KMS-11 (cell line): ENCODE data around the gene DISP3.

Experiments
- H2AFZ ChIP-seq: fragments of 200-600 bp; sonication (generic); 2 replicates; pipeline ENCODE4 v1.6.1; 2016; ENCODE audit warnings: antibody characterized with exemption, mixed run types, low read depth
- H3K27ac ChIP-seq: fragments of 200-600 bp; sonication (generic); 2 replicates; pipeline ENCODE4 v1.6.1; 2016; ENCODE audit warnings: mild to moderate bottlenecking, mixed run types
- H3K27me3 ChIP-seq: fragments of 200-600 bp; sonication (generic); 2 replicates; pipeline ENCODE4 v1.6.1; 2017; ENCODE audit warnings: mild to moderate bottlenecking, low read depth, mixed run types, moderate library complexity; ENCODE audit not compliant: insufficient read depth
- H3K36me3 ChIP-seq: fragments of 200-600 bp; sonication (generic); 2 replicates; pipeline ENCODE4 v1.6.1; 2017; ENCODE audit warnings: mild to moderate bottlenecking, mixed run types; ENCODE audit not compliant: insufficient read depth
- H3K4me1 ChIP-seq: fragments of 200-600 bp; sonication (generic); 2 replicates; pipeline ENCODE4 v1.6.1; 2016; ENCODE audit warnings: mild to moderate bottlenecking, low read depth, mixed run types; ENCODE audit not compliant: poor library complexity, severe bottlenecking
- H3K4me2 ChIP-seq: fragments of 200-600 bp; sonication (generic); 2 replicates; pipeline ENCODE4 v1.7.0; 2016; ENCODE audit warnings: mild to moderate bottlenecking, mixed run types
- H3K4me3 ChIP-seq: fragments of 200-600 bp; sonication (generic); IDR thresholded peaks from 2 replicates; pipeline ENCODE4 v1.6.1; 2017; ENCODE audit warnings: low read depth, low read length, mixed read lengths; ENCODE audit not compliant: insufficient read depth
- H3K79me2 ChIP-seq: fragments of 200-600 bp; sonication (generic); 2 replicates; pipeline ENCODE4 v1.6.1; 2016; ENCODE audit warnings: low read depth, mixed run types; ENCODE audit not compliant: insufficient read depth
- H3K9ac ChIP-seq: fragments of 200-600 bp; sonication (generic); 2 replicates; pipeline ENCODE4 v1.6.1; 2016; ENCODE audit warnings: mild to moderate bottlenecking, mixed run types
- H4K20me1 ChIP-seq: fragments of 200-600 bp; sonication (generic); 2 replicates; pipeline ENCODE4 v1.6.1; 2016; ENCODE audit warnings: mild to moderate bottlenecking, mixed run types; ENCODE audit not compliant: insufficient read depth
- TF ChIP-seq, protein P1 (sequence below): fragments of 200-600 bp; sonication (generic); conservative IDR thresholded peaks from 2 replicates; pipeline ENCODE4 v1.6.1; 2017; ENCODE audit warnings: low read depth, mild to moderate bottlenecking, antibody characterized with exemption, low read length, moderate library complexity, mixed read lengths

Gene DISP3

DNA sequence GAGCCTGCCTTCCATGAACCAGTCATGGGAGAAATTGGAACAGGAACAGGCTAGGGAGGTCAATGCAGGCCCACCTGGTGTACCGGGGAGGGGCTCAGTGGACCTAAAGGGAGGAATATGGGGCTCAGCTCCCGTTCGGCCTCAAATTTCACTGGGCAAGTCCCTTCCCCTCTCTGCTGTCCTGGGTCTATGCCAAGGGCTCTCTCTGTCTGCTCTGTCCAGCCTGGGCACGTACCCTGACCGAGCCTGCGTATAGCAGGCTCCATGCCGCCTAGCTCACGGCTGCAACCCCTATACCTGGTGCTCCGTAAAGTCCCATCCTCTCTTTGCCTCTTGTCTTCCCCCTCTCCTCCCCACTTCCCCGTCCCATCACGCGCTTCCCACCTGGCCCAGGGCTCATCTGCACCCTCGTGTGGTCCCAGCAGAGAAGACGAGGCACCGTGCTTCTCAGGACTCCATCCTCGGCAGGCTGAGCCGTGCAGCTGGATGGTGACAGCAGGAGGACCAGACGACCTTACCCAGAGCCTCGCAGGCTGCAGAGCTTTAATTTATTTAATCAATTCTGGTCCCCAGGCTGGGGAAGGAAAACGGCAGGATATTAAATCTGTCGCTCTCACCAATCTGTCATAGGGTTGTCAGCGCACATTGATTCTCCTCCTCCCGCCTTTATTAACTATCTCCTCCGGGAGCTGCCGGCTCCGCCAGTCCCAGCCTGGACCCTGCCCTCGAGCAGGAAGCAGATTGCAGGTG is 25.0 kb upstream of the DISP3 start:
- Histone ChIP-seq H4K20me1 (no peaks in the 10 kb centered on the region), H3K27me3 (peaks cover 100% of the 10 kb centered on the region), H3K4me1 (no peaks in the 10 kb centered on the region), H2AFZ (no peak overlapping the region), H3K4me2 (no peak overlapping the region), H3K27ac (no peak overlapping the region), H3K9ac (no peak overlapping the region), H3K79me2 (no peaks in the 10 kb centered on the region), H3K4me3 (no peak overlapping the region), H3K36me3 (no peaks in the 10 kb centered on the region)
- TF ChIP-seq, protein P1, sequence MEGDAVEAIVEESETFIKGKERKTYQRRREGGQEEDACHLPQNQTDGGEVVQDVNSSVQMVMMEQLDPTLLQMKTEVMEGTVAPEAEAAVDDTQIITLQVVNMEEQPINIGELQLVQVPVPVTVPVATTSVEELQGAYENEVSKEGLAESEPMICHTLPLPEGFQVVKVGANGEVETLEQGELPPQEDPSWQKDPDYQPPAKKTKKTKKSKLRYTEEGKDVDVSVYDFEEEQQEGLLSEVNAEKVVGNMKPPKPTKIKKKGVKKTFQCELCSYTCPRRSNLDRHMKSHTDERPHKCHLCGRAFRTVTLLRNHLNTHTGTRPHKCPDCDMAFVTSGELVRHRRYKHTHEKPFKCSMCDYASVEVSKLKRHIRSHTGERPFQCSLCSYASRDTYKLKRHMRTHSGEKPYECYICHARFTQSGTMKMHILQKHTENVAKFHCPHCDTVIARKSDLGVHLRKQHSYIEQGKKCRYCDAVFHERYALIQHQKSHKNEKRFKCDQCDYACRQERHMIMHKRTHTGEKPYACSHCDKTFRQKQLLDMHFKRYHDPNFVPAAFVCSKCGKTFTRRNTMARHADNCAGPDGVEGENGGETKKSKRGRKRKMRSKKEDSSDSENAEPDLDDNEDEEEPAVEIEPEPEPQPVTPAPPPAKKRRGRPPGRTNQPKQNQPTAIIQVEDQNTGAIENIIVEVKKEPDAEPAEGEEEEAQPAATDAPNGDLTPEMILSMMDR, result no peak

DNA sequence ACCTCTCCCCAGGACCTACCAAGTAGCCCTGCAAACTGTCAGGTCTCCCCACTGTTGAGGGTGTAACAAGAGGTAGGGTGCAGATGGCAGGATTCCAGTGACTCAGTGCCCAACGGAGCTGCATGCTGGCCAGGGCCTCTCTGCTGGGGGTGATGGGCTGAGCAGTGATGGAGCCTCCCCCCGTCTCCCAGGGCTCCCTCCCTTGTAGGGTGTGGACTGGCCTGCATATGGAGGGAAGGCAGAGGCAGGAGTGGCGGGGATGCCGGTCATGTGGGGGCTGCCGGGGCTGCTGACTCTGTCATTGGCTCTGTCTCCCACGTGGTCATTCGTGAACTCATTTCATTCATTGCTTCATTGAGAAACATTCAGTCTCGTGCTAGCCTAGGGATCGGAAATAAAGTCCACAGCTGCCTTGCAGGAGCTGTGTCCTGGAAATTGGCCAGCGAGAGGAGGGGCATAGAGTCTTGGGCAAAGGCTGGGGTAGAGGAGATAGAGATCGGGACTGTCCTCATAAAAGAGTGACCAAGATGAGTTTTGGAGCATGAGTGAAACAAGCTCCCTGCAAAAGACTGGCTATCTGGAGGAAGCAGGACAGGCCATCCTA is 22.9 kb upstream of the DISP3 start:
- Histone ChIP-seq H3K4me2 (no peak overlapping the region), H3K9ac (no peak overlapping the region), H3K36me3 (no peaks in the 10 kb centered on the region), H3K4me3 (no peak overlapping the region), H3K27ac (no peak overlapping the region), H2AFZ (no peak overlapping the region), H3K27me3 (peaks cover 96% of the 10 kb centered on the region), H3K4me1 (no peaks in the 10 kb centered on the region), H4K20me1 (no peaks in the 10 kb centered on the region), H3K79me2 (no peaks in the 10 kb centered on the region)
- TF ChIP-seq, protein P1, result no peak

GRCh38 chr1:11456965-11457364 is 22.0 kb upstream of the DISP3 start:
- H4K20me1 ChIP-seq, result no peaks in the 10 kb centered on the region
- TF ChIP-seq, protein P1, result no peak
- no peak overlapping the region for H3K4me3 ChIP-seq
- peaks cover 95% of the 10 kb centered on the region for H3K27me3 ChIP-seq
- H3K27ac ChIP-seq, result no peak overlapping the region
- H3K9ac ChIP-seq, result no peak overlapping the region
- H3K4me1 ChIP-seq, result no peaks in the 10 kb centered on the region
- H2AFZ ChIP-seq, result no peak overlapping the region
- H3K4me2 ChIP-seq, result no peak overlapping the region
- no peaks in the 10 kb centered on the region for H3K36me3 ChIP-seq
- no peaks in the 10 kb centered on the region for H3K79me2 ChIP-seq

DNA sequence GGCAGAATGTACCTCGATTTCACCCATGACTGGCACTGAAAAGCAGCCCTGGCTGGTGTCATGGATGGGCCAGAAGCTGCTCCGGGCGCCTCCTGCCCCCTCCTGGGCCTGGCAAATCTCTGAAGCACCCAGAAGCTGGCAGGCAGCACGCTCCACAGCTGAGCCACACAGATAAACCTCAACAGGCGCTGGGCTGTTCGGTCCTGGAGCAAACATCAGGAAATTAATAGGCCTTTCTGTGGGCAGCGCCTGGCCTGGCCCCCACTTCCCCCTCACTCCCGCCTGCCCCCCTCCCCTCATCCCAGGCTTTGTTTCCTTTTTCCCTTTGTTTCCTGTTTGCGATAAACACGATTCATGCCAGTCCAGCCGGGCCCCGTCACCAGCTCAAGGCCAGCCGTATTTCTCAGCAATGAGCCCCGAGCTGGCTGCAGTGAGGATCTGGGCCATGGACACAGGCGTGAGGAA is 20.1 kb upstream of the DISP3 start:
- Histone ChIP-seq H3K79me2 (no peaks in the 10 kb centered on the region), H4K20me1 (no peaks in the 10 kb centered on the region), H3K4me3 (no peak overlapping the region), H2AFZ (no peak overlapping the region), H3K27ac (no peak overlapping the region), H3K36me3 (no peaks in the 10 kb centered on the region), H3K27me3 (peaks cover 94% of the 10 kb centered on the region), H3K9ac (no peak overlapping the region), H3K4me2 (no peak overlapping the region), H3K4me1 (no peaks in the 10 kb centered on the region)
- TF ChIP-seq, protein P1, result no peak
